Hepatocyte (in vitro differentiated cells): ENCODE results near the gene SPESP1.

Experiments
- EZH2 ChIP-seq: fragments of 200-600 bp; sonication (generic); IDR thresholded peaks from 2 replicates; pipeline ENCODE4 v1.6.1; 2016; ENCODE audit warnings: antibody characterized with exemption, mild to moderate bottlenecking, borderline replicate concordance
- EZH2phosphoT487 ChIP-seq: fragments of 200-600 bp; sonication (generic); IDR thresholded peaks from one replicate; pipeline ENCODE4 v1.6.1; 2018; ENCODE audit warnings: antibody characterized with exemption, mild to moderate bottlenecking, low read depth, moderate library complexity; ENCODE audit not compliant: unreplicated experiment, severe bottlenecking
- TF ChIP-seq, protein P1 (sequence below): fragments of 200-600 bp; sonication (generic); IDR thresholded peaks from 2 replicates; pipeline ENCODE4 v1.5.1; 2016; ENCODE audit warnings: antibody characterized with exemption, mild to moderate bottlenecking; ENCODE audit not compliant: poor library complexity

DNA sequence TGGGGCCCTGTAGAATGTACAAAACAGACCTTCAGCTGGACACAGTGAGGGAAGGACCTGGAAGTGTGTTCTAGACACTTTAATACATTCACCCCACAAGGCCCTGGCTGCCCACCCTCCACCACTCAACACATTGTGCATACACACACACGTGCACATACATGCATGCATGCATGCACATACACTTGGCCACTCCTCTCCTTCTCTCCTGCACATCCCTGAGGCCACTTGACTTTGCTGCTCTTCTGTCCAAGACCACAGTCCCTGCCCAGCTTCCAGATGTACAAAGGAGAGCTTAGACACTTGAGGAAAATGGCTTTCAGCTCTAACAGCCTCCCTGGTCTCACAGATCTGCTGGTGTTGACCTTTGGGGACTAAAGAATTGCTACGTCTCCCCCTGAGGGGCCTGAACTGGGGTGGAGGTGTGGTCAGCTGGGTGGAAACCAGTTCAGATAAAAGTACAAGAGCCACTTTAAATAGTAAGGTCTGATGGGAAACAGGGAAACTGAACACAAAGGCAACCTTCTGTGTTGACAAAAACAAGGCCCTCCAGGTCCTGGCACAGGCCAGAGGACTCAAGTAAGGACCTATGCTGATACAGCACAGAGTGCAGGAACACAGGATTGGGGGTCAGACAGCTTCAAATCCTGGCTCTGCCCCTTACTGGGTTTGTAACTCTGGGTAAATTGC is 59.4 kb downstream of the SPESP1 start:
- TF ChIP-seq, protein P1, sequence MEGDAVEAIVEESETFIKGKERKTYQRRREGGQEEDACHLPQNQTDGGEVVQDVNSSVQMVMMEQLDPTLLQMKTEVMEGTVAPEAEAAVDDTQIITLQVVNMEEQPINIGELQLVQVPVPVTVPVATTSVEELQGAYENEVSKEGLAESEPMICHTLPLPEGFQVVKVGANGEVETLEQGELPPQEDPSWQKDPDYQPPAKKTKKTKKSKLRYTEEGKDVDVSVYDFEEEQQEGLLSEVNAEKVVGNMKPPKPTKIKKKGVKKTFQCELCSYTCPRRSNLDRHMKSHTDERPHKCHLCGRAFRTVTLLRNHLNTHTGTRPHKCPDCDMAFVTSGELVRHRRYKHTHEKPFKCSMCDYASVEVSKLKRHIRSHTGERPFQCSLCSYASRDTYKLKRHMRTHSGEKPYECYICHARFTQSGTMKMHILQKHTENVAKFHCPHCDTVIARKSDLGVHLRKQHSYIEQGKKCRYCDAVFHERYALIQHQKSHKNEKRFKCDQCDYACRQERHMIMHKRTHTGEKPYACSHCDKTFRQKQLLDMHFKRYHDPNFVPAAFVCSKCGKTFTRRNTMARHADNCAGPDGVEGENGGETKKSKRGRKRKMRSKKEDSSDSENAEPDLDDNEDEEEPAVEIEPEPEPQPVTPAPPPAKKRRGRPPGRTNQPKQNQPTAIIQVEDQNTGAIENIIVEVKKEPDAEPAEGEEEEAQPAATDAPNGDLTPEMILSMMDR: no peak
- TF ChIP-seq EZH2: no peak
- TF ChIP-seq EZH2phosphoT487: no peak
